ENCODE measurements around the gene SNX14.
"Not testable (repeated sequence)": the region's sequence is repeated elsewhere in the genome, so short reads cannot be mapped to it uniquely, and the experiment has no call there.

SNX14 gene

DNA sequence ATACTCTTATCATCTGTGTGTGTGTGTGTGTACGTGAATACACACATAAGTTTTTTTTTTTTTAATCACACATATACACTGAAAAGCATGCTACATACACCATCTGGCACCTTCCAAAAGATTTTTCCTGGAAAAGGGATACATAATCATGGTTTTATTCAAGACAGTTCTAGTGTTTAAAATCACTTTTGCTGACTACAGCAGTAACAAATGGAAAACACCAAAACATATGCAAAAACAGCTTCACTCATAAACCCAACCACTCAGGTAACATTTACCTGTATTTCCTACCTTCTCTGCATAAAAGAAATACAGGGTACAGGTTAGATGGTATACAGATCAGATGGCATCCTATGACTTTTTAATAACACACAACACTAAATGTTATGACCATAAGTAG, 2.5 kb downstream of the SNX14 start:
- no peak for TF ChIP-seq SPI1 (IDR thresholded peaks at IDR 0.05; ENCODE audit: low read depth, low read length)
- no peak for TF ChIP-seq POU2F2 (IDR thresholded peaks at IDR 0.05; ENCODE audit: low read depth, low read length)
- no peak for TF ChIP-seq POLR2A (IDR thresholded peaks at IDR 0.05; ENCODE audit: low read depth, low read length)
- no peak for TF ChIP-seq POLR2AphosphoS5 (IDR thresholded peaks at IDR 0.05; ENCODE audit: low read depth, low read length)
- no peak for TF ChIP-seq TAF1 (IDR thresholded peaks at IDR 0.05; ENCODE audit: low read depth, low read length)
- no peak for TF ChIP-seq PAX5 (IDR thresholded peaks at IDR 0.05; ENCODE audit: insufficient read depth, low read length, severe bottlenecking)
- no peak for FAIRE-seq
- no peak for DNase-seq (ENCODE audit: insufficient read length, low spot score)

DNA sequence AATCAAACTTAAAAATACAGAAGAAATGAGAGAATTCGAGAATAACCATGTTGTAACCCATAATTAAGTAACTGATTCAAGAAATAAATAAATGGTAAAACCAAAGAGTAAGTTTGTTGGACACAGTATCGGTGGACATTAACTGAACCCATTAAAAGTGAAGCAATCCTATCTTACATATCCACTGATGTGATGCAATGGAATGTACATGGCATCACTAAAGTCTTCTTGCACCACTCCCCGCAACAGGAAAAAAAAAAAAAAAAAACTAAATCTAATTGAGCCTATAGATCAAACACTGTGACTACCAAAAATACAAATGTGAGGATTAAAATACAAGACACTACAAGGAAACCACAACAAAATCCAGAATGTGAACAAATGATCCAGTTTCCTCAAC, 7.9 kb downstream of the SNX14 start:
- FAIRE-seq = no peak
- no peak for DNase-seq (ENCODE audit: insufficient read length, low spot score)
- TF ChIP-seq PAX5 (IDR thresholded peaks at IDR 0.05; ENCODE audit: insufficient read depth, low read length, severe bottlenecking) = no peak
- no peak for TF ChIP-seq TAF1 (IDR thresholded peaks at IDR 0.05; ENCODE audit: low read depth, low read length)
- no peak for TF ChIP-seq POLR2AphosphoS5 (IDR thresholded peaks at IDR 0.05; ENCODE audit: low read depth, low read length)
- TF ChIP-seq POLR2A (IDR thresholded peaks at IDR 0.05; ENCODE audit: low read depth, low read length) = no peak
- no peak for TF ChIP-seq SPI1 (IDR thresholded peaks at IDR 0.05; ENCODE audit: low read depth, low read length)
- TF ChIP-seq POU2F2 (IDR thresholded peaks at IDR 0.05; ENCODE audit: low read depth, low read length) = no peak

DNA sequence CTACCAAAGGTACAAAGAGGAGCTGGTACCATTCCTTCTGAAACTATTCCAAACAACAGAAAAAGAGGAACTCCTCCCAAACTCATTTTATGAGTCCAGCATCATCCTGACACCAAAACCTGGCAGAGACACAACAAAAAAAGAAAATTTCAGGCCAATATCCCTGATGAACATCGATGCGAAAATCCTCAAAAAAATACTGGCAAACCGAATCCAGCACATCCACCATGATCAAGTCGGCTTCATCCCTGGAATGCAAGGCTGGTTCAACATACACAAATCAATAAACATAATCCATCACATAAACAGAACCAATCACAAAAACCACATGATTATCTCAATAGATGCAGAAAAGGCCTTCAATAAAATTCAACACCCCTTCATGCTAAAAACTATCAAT, 10.8 kb downstream of the SNX14 start:
- not testable (repeated sequence) for FAIRE-seq; DNase-seq (ENCODE audit: insufficient read length, low spot score)

DNA sequence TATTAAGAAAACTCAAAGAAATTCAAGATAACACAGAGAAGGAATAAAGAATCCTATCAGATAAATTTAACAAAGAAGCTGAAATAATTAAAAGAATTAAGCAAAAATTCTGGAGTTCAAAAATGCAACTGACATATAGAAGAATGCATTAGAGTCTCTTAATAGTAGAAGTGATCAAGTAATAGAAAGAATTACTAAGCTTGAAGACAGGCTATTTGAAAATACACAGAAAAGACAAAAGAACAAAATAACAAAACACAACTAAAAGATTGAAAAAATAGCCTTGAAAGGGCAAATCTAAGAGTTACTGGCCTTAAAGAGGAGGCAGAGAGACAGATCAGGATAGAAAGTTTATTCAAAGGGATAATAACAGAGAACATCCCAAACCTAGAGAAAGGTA, 12.1 kb downstream of the SNX14 start:
- DNase-seq (ENCODE audit: insufficient read length, low spot score) = no peak
- no peak for TF ChIP-seq PAX5 (IDR thresholded peaks at IDR 0.05; ENCODE audit: insufficient read depth, low read length, severe bottlenecking)
- no peak for TF ChIP-seq POU2F2 (IDR thresholded peaks at IDR 0.05; ENCODE audit: low read depth, low read length)
- no peak for TF ChIP-seq SPI1 (IDR thresholded peaks at IDR 0.05; ENCODE audit: low read depth, low read length)
- no peak for TF ChIP-seq TAF1 (IDR thresholded peaks at IDR 0.05; ENCODE audit: low read depth, low read length)
- no peak for TF ChIP-seq POLR2AphosphoS5 (IDR thresholded peaks at IDR 0.05; ENCODE audit: low read depth, low read length)
- no peak for TF ChIP-seq POLR2A (IDR thresholded peaks at IDR 0.05; ENCODE audit: low read depth, low read length)
- no peak for FAIRE-seq

DNA sequence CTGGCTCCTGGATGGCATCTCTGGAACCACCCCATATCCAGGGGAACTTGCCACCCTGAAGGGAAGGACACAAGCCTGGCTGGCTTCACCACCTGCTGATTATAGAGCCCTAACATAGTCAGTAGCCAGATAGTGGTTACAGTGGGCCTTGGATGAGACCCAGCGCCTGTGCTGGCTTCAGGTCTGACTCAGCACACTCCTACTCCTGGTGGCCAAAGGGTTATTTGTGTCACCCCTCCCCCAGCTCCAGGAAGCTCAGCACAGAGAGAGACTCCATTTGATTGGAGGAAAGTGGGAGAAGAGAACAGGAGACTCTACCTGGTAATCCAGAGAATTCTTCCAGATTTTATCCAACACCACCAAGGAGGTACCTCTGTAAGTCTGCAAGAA, 12.8 kb downstream of the SNX14 start:
- no peak for DNase-seq (ENCODE audit: insufficient read length, low spot score)
- no peak for FAIRE-seq
- TF ChIP-seq SPI1 (IDR thresholded peaks at IDR 0.05; ENCODE audit: low read depth, low read length) (no peak), POU2F2 (IDR thresholded peaks at IDR 0.05; ENCODE audit: low read depth, low read length) (no peak)

DNA sequence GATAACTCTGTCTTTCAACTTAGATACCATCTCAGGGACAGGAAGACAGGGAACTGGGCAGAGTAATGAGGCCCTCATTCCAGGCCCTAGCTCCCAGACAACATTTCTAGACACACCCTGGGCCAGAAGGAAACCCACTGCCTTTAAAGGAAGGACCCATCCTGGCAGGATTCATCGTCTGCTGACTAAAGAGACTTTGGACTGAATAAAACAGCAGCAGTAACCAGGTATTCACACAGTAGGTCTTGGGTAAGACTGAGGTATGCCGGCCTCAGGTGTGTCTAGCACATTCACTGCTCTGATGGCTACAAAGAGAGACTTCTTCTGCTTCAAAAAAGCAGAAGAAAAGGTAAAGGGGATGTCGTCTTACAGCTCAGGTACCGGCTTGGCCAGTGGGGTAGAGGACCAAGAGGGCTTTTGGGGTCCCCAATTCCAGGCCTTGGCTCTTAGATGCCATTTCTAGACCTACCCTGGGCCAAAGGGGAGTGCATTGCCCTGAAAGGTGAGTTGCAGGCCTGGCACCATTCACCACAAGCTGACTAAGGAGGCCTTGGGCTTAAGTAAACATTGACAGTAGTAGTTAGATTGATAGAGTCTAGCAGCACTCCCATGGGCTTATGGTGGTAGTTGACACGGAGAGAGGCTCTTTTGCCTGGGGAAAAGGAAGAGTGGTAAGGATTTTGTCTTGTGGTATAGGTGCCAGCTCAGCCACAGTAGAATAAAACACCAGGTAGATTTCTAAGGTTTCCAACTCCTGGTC, 13.4 kb downstream of the SNX14 start:
- no peak for FAIRE-seq
- TF ChIP-seq TAF1 (IDR thresholded peaks at IDR 0.05; ENCODE audit: low read depth, low read length) (no peak), PAX5 (IDR thresholded peaks at IDR 0.05; ENCODE audit: insufficient read depth, low read length, severe bottlenecking) (no peak), POLR2A (IDR thresholded peaks at IDR 0.05; ENCODE audit: low read depth, low read length) (no peak), SPI1 (IDR thresholded peaks at IDR 0.05; ENCODE audit: low read depth, low read length) (no peak), POLR2AphosphoS5 (IDR thresholded peaks at IDR 0.05; ENCODE audit: low read depth, low read length) (no peak), POU2F2 (IDR thresholded peaks at IDR 0.05; ENCODE audit: low read depth, low read length) (no peak)
- DNase-seq (ENCODE audit: insufficient read length, low spot score) = no peak

DNA sequence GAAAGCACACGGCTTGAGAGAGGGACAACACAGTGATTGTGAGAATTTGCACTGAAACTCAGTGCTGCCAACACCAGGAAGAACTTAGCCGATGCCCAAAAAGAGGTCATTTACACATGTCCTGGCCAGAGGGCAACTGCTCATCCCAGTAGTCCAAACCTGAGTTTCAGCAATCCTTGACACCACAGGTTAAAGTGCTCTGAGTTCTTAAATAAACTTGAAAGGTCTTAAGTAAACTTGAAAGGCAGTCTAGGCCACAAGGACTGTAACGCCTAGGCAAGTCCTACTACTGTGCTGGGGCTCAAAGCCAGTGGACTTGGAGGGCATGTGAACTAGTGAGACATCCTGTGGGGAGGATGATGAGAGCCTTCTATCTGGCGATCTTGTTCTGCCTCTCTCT, 14.1 kb downstream of the SNX14 start:
- no peak for TF ChIP-seq POU2F2 (IDR thresholded peaks at IDR 0.05; ENCODE audit: low read depth, low read length)
- TF ChIP-seq POLR2AphosphoS5 (IDR thresholded peaks at IDR 0.05; ENCODE audit: low read depth, low read length) = no peak
- TF ChIP-seq SPI1 (IDR thresholded peaks at IDR 0.05; ENCODE audit: low read depth, low read length) = no peak
- TF ChIP-seq POLR2A (IDR thresholded peaks at IDR 0.05; ENCODE audit: low read depth, low read length) = no peak
- TF ChIP-seq TAF1 (IDR thresholded peaks at IDR 0.05; ENCODE audit: low read depth, low read length) = no peak
- no peak for TF ChIP-seq PAX5 (IDR thresholded peaks at IDR 0.05; ENCODE audit: insufficient read depth, low read length, severe bottlenecking)
- DNase-seq (ENCODE audit: insufficient read length, low spot score) (no peak), FAIRE-seq (no peak)

DNA sequence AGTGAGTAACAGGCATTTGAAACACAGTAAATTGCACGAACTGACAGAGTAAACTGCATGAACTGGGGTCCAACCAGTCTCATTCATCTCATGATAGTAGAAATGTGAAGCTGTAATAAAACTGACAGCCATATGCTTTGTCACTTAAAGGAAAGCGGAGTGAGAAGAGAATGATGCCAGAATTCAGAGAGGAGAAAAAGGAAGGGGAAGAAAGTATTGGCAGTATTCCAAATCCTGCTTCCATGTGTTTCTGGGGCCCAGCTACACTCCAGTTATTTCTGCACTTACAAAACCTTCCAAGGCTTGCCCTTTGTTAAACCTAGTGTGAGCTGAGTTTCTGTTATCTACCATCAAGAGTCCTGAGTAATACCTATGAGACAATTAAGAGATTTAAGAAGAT, 17.2 kb downstream of the SNX14 start:
- FAIRE-seq (no peak), DNase-seq (ENCODE audit: insufficient read length, low spot score) (no peak)
- TF ChIP-seq TAF1 (IDR thresholded peaks at IDR 0.05; ENCODE audit: low read depth, low read length) (no peak), SPI1 (IDR thresholded peaks at IDR 0.05; ENCODE audit: low read depth, low read length) (no peak), POU2F2 (IDR thresholded peaks at IDR 0.05; ENCODE audit: low read depth, low read length) (no peak), POLR2A (IDR thresholded peaks at IDR 0.05; ENCODE audit: low read depth, low read length) (no peak), POLR2AphosphoS5 (IDR thresholded peaks at IDR 0.05; ENCODE audit: low read depth, low read length) (no peak), PAX5 (IDR thresholded peaks at IDR 0.05; ENCODE audit: insufficient read depth, low read length, severe bottlenecking) (no peak)

DNA sequence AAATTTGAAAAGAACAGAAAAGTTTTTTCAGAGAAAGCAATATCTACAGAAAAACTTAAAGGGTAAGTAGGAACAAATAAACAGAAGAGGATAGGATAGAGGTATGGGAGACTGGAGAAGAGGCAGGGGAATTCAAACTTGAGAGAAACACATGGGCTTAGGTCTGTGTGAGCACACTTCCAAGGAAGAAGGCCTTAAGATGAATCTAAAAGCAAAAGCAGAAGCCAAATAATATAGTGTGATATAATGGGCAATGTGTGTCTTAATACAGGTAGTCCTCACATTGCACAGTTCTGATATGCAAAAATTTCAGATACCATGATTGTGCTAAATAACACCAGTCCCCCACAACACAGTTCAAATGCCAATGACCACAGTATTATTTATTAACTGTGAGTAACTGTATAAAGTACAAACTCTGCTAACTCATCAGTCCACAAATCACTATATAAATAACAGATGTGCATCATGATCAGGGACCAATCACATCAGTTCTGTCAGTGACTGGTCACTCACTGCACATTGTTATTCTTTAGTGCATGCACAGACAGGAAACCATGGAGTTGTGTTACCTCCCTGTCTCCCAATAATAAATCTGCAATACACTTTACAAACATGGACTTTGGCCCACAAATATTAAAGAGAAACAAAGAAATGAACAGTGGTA, 18.6 kb downstream of the SNX14 start:
- DNase-seq (ENCODE audit: insufficient read length, low spot score) (no peak), FAIRE-seq (peak; percentile 55)
- TF ChIP-seq SPI1 (IDR thresholded peaks at IDR 0.05; ENCODE audit: low read depth, low read length) (no peak), PAX5 (IDR thresholded peaks at IDR 0.05; ENCODE audit: insufficient read depth, low read length, severe bottlenecking) (no peak), POU2F2 (IDR thresholded peaks at IDR 0.05; ENCODE audit: low read depth, low read length) (no peak), POLR2A (IDR thresholded peaks at IDR 0.05; ENCODE audit: low read depth, low read length) (no peak), POLR2AphosphoS5 (IDR thresholded peaks at IDR 0.05; ENCODE audit: low read depth, low read length) (no peak), TAF1 (IDR thresholded peaks at IDR 0.05; ENCODE audit: low read depth, low read length) (no peak)

DNA sequence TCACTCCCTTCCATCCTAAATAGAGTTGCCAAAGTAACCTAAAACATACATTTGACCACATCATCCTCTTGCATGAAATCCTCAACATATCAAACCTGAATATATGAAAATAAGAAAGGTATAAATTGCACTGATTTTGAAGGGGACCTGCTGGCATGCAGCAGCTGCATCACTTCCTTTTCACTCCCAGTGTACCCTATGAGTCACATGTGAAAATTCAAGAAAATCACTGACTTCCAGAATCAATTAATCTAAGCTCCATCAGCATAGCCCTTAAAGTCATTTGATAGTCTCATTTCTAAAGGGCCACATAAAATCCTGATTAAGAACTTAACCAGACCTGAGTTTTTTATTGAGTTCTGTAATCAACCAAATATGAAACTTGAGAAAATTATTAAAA, 24.3 kb downstream of the SNX14 start:
- FAIRE-seq = no peak
- TF ChIP-seq TAF1 (IDR thresholded peaks at IDR 0.05; ENCODE audit: low read depth, low read length) (no peak), PAX5 (IDR thresholded peaks at IDR 0.05; ENCODE audit: insufficient read depth, low read length, severe bottlenecking) (no peak), SPI1 (IDR thresholded peaks at IDR 0.05; ENCODE audit: low read depth, low read length) (no peak), POLR2A (IDR thresholded peaks at IDR 0.05; ENCODE audit: low read depth, low read length) (no peak), POLR2AphosphoS5 (IDR thresholded peaks at IDR 0.05; ENCODE audit: low read depth, low read length) (no peak), POU2F2 (IDR thresholded peaks at IDR 0.05; ENCODE audit: low read depth, low read length) (no peak)

More for the DNA sequence above, 24.3 kb downstream of the SNX14 start:
- no peak for DNase-seq (ENCODE audit: insufficient read length, low spot score)

All from GM12891 (cell line).